Kidney (tissue), 14 donors: Measurements from ENCODE around the gene ACSF3. TPM values are rescaled to one million over a fixed set of nuclear protein-coding genes. Genes with fewer than 3 reads are reported as not detected.
A peak's percentile ranks its signal among the peaks of the same experiment; 100 is the strongest.

ENCODE experiments used
- DNase-seq, 5 donors: peaks; one replicate each; pipeline ENCODE4 v3.0.0-alpha.2; 2013 to 2020
- FAIRE-seq: peaks from 2 replicates; lab custom pipeline; 2012; peaks lifted over from hg19 to GRCh38; lab: Jason Lieb, UNC
- H3K27ac ChIP-seq, 2 donors: one replicate each; pipeline ENCODE4 v1.7.0; 2013; ENCODE audit warnings: low read depth in 2 of 2, low read length in 2 of 2, inconsistent platforms in 1 of 2
- H3K27me3 ChIP-seq: one replicate; pipeline ENCODE4 v1.7.1; 2013; ENCODE audit warnings: low read length, inconsistent platforms; ENCODE audit not compliant: control insufficient read depth, insufficient read depth
- H3K36me3 ChIP-seq, 3 donors: one replicate each; pipeline versions ENCODE4 v1.7.0 to v1.7.1; 2013; ENCODE audit warnings: low read length in 3 of 3, control low read depth in 1 of 3, inconsistent platforms in 1 of 3; ENCODE audit not compliant: insufficient read depth in 3 of 3, control insufficient read depth in 2 of 3
- H3K4me1 ChIP-seq, 3 donors: one replicate each; pipeline versions ENCODE4 v1.7.0 to v1.7.1; 2013; ENCODE audit warnings: low read length in 3 of 3, inconsistent platforms in 1 of 3, low read depth in 1 of 3; ENCODE audit not compliant: control insufficient read depth in 2 of 3, insufficient read depth in 2 of 3
- H3K4me3 ChIP-seq, 3 donors: one replicate each; pipeline versions ENCODE4 v1.7.0 to v1.8.1; 2013; ENCODE audit warnings: low read length in 3 of 3, control low read depth in 1 of 3, inconsistent platforms in 1 of 3
- H3K9ac ChIP-seq, 3 donors: one replicate each; pipeline versions ENCODE4 v1.7.0 to v1.7.1; 2013; ENCODE audit warnings: low read length in 3 of 3, control low read depth in 1 of 3, inconsistent platforms in 1 of 3
- H3K9me3 ChIP-seq, 3 donors: one replicate each; pipeline versions ENCODE4 v1.7.0 to v1.7.1; 2013; ENCODE audit warnings: low read length in 3 of 3, control low read depth in 1 of 3, inconsistent platforms in 1 of 3; ENCODE audit not compliant: control insufficient read depth in 2 of 3, insufficient read depth in 1 of 3
- CTCF ChIP-seq: IDR thresholded peaks from 3 replicates; pipeline ENCODE4 v1.5.1; 2012; ENCODE audit warnings: mild to moderate bottlenecking, moderate library complexity, borderline replicate concordance; ENCODE audit not compliant: insufficient read depth; ENCODE audit errors: extremely low read depth
- intact Hi-C: fragments of 100-400 bp; cut with DNase I; formaldehyde crosslinking; loops from one replicate; pipeline ENCODE4 v1.11.1; 2022
- polyA plus RNA-seq: library from polyadenylated mRNA; stranded (reverse); fragments of 350-450 nt; fragmentation: Illumina TruSeq; extraction: RNeasy Lipid Tissue Mini Kit (QIAGEN cat#74804); gene quantifications from one replicate; pipeline ENCODE4 v1.2.3, GENCODE V29; 2014; ENCODE audit warnings: low read depth, low replicate concordance; ENCODE audit not compliant: insufficient read depth
- total RNA-seq: library from RNA; stranded (reverse); fragmentation: NEBNext Ultra II Directional; extraction: Animal tissue kit (Norgen Biotek cat#: 25700); gene quantifications from one replicate; pipeline ENCODE4 v1.2.1, GENCODE V29; 2021
- donor health status: control.
- donor health status: control.
- donor health status: control.
- donor health status: control.
- donor health status: control.
- donor health status: DM: yes; HTN: yes; CAD: no.
- donor health status: Normal renal cell carcinoma (clear cell type).

ACSF3 gene
- total and polyA plus RNA-seq, 2 donors from 2014 or later, result 33.2 to 39.0 TPM

DNA sequence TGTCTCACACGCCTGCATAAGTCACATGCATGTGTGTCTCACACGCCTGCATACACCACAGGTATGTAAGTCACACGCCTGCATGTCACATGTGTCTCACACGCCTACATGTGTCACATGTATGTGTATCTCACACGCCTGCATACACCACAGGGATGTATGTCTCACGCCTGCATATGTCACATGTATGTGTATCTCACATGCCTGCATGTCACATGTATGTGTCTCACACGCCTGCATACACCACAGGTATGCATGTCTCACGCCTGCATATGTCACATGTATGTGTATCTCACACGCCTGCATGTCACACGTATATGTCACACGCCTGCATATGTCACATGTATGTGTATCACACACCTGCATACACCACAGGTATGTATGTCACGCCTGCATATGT is 64.1 kb downstream of the ACSF3 start:
- Histone ChIP-seq H3K9ac (no peak overlapping the region), H3K27ac (no peak overlapping the region), H3K27me3 (no peaks in the 10 kb centered on the region), H3K4me1 (peaks cover 0 to 15% (median 9%) of the 10 kb centered on the region in 3 donors), H3K9me3 (no peaks in the 10 kb centered on the region), H3K36me3 (no peaks in the 10 kb centered on the region), H3K4me3 (no peak overlapping the region)
- FAIRE-seq (no peak), DNase-seq (no peak)
- no peak for TF ChIP-seq CTCF
- intact Hi-C loops, result no loop called here

DNA sequence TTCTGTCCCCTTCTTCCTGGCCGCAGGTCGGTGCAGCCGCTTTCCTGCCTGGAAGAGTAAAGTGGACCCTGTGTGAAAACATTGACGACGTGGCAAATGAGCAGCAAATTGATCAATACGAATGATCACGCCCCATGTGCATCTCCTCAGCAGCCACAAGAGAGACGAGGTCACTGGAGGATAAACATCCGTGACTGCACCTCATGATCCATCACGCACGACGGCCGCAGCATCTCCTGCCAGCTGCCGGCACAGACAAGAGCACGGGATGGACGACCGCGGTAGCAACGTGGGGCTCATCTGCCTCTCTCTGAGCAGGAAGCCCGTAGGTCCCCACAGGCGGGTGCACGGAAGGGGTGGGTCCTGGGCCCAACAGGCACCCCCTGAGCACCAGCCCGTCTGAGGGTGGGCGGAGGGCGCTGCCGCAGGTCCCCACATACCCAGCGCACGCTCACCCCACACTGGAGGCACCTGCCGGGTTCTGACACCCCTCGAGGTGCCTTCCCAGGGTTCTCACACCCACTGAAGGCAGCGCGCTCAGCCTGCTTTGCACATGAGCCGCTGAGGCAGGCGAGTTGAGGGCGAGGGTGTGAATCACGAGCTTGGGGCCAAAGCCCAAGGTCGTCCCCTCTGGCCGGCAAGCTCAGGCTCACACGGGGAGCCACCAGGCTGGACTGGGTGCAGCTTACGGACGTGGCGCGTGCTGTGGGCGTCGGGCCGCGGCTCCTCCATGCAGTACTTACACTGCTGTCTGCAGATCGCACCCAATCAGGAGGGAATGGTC is 65.6 kb downstream of the ACSF3 start:
- no peak for FAIRE-seq
- Histone ChIP-seq H3K9ac (no peak overlapping the region), H3K9me3 (no peaks in the 10 kb centered on the region), H3K36me3 (no peaks in the 10 kb centered on the region), H3K27ac (no peak overlapping the region), H3K27me3 (no peaks in the 10 kb centered on the region), H3K4me3 (no peak overlapping the region), H3K4me1 (peaks cover 0 to 15% (median 9%) of the 10 kb centered on the region in 3 donors)
- TF ChIP-seq CTCF, result no peak
- peak in 1 of 5 donors; percentile 71 for DNase-seq
- intact Hi-C loops, result no loop called here

DNA sequence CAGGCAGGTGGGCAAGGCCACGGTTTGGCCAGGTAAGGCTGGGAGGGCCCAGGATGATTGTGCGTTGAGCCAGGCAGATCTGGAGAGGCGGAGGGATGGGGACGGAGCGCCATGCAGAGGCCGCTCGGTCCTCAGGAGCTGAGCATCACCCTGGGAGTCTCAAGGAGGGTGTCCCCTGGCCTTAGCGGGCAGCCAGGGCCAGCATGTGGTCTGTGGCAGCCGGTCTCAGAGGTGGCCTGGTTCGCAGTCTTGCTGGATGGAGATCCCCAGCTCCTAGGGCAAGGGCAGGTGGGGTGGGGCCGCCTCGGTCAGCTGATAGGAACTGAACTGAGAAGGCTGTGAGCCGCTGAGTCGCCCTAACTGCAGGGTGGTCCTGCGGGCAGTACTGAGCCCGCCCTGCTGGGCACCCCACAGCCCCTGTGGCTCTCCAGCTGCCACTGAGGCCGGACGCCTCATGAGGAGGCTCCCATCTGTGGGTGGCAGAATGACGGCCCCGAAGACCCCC is 66.2 kb downstream of the ACSF3 start:
- Histone ChIP-seq H3K4me1 (peaks cover 0 to 10% (median 8%) of the 10 kb centered on the region in 3 donors), H3K9me3 (no peaks in the 10 kb centered on the region), H3K27me3 (no peaks in the 10 kb centered on the region), H3K4me3 (no peak overlapping the region), H3K9ac (no peak overlapping the region), H3K36me3 (no peaks in the 10 kb centered on the region), H3K27ac (no peak overlapping the region)
- intact Hi-C loops, result no loop called here
- TF ChIP-seq CTCF, result no peak
- DNase-seq, result peak in 1 of 5 donors; percentile 69
- no peak for FAIRE-seq
